HepG2 (cell line): ENCODE data around the gene CPS1.

ENCODE experiments used
- ARID4A ChIP-seq: sonication (generic); formaldehyde crosslinking; IDR thresholded peaks from 2 replicates; pipeline ENCODE4 v1.5.0; 2020; ENCODE audit warnings: mild to moderate bottlenecking, missing genetic modification reagents, borderline replicate concordance
- ATF5 ChIP-seq: sonication (generic); formaldehyde crosslinking; IDR thresholded peaks from 2 replicates; pipeline ENCODE4 v1.4.0; 2020; ENCODE audit warnings: mild to moderate bottlenecking, low read depth, missing genetic modification reagents
- CSRNP1 ChIP-seq: sonication (generic); formaldehyde crosslinking; IDR thresholded peaks from 2 replicates; pipeline ENCODE4 v1.8.1; 2023; ENCODE audit warnings: mild to moderate bottlenecking, missing genetic modification reagents
- EZH2 ChIP-seq: conservative IDR thresholded peaks from 2 replicates; pipeline ENCODE4 v1.6.1; 2012; ENCODE audit warnings: mild to moderate bottlenecking, low read depth, low read length, moderate library complexity
- HCFC1 ChIP-seq: fragments of 150-350 bp; IDR thresholded peaks from 2 replicates; pipeline ENCODE4 v1.6.1; 2014; ENCODE audit warnings: low read depth, low read length
- NR1H2 ChIP-seq: sonication (generic); formaldehyde crosslinking; IDR thresholded peaks from 2 replicates; pipeline ENCODE4 v1.8.1; 2022; ENCODE audit warnings: low read depth, missing genetic modification reagents, borderline replicate concordance
- TIGD3 ChIP-seq: sonication (generic); formaldehyde crosslinking; IDR thresholded peaks from 2 replicates; pipeline ENCODE4 v1.5.1; 2020; ENCODE audit warnings: mild to moderate bottlenecking, missing genetic modification reagents, borderline replicate concordance
- WIZ ChIP-seq: sonication (generic); formaldehyde crosslinking; IDR thresholded peaks from 2 replicates; pipeline ENCODE4 v1.5.1; 2020; ENCODE audit warnings: mild to moderate bottlenecking, missing genetic modification reagents
- ZFP90 ChIP-seq: sonication (generic); formaldehyde crosslinking; IDR thresholded peaks from 2 replicates; pipeline ENCODE4 v1.8.0; 2022; ENCODE audit warnings: missing genetic modification reagents, mild to moderate bottlenecking, inconsistent platforms, borderline replicate concordance
- ZNF691 ChIP-seq: sonication (generic); formaldehyde crosslinking; IDR thresholded peaks from 2 replicates; pipeline ENCODE4 v1.4.0; 2020; ENCODE audit warnings: missing genetic modification reagents, low read depth, mild to moderate bottlenecking, borderline replicate concordance

- TF ChIP-seq ATF5: no peak
- no peak for TF ChIP-seq CSRNP1 (CRISPR knock-in tag)
- no peak for TF ChIP-seq EZH2
- no peak for TF ChIP-seq ARID4A (CRISPR knock-in tag)
- TF ChIP-seq ZFP90 (CRISPR knock-in tag): no peak
- TF ChIP-seq NR1H2: no peak
- TF ChIP-seq TIGD3 (CRISPR knock-in tag): no peak
- TF ChIP-seq WIZ: no peak
- TF ChIP-seq ZNF691 (CRISPR knock-in tag): no peak
- no peak for TF ChIP-seq HCFC1
These were observed 30.0 kb downstream of the CPS1 start for GRCh38 chr2:210586381-210586780.
